Cardiac muscle cell (in vitro differentiated cells and primary cell): ENCODE data around the gene DOK1. TPM values are rescaled to one million over a fixed set of nuclear protein-coding genes. Genes with fewer than 3 reads are reported as not detected.
A peak's percentile ranks its signal among the peaks of the same experiment; 100 is the strongest.

ENCODE experiments used
- DNase-seq, 2 donors: peaks; one replicate each; pipeline versions ENCODE4 v3.0.0 to v3.0.0-alpha.2; 2010 to 2017; ENCODE audit warnings: low read depth in 1 of 2, low spot score in 1 of 2
- H3K27ac ChIP-seq: fragments of 200-600 bp; sonication (generic); 2 replicates; pipeline ENCODE4 v1.5.1; 2016
- H3K27me3 ChIP-seq: fragments of 200-600 bp; sonication (generic); 2 replicates; pipeline ENCODE4 v1.6.0; 2016; ENCODE audit warnings: control low read depth
- H3K36me3 ChIP-seq: fragments of 200-600 bp; sonication (generic); 2 replicates; pipeline ENCODE4 v1.5.1; 2016; ENCODE audit warnings: control low read depth
- H3K4me1 ChIP-seq: fragments of 200-600 bp; sonication (generic); 2 replicates; pipeline ENCODE4 v1.8.1; 2017; ENCODE audit warnings: low read depth, mild to moderate bottlenecking, mixed run types
- H3K4me3 ChIP-seq: fragments of 200-600 bp; sonication (generic); 2 replicates; pipeline ENCODE4 v1.5.1; 2016; ENCODE audit warnings: mild to moderate bottlenecking
- H3K9me3 ChIP-seq: fragments of 200-600 bp; sonication (generic); 2 replicates; pipeline ENCODE4 v1.5.1; 2017; ENCODE audit warnings: low read depth, mild to moderate bottlenecking, control low read depth
- polyA plus RNA-seq: library from polyadenylated mRNA; unstranded; fragments of >200 nt; fragmentation: Nextera tagmentation; extraction: Ambion mirVana; gene quantifications from 2 replicates; pipeline ENCODE4 v1.2.1, GENCODE V29; 2016
- total RNA-seq: library from RNA; depleted of rRNA; stranded (reverse); fragments of >200 nt; gene quantifications from 2 replicates; pipeline ENCODE4 v1.2.3, GENCODE V29; 2016
- TF ChIP-seq, protein P1 (sequence below): IDR thresholded peaks from 2 replicates; pipeline ENCODE4 v1.5.1; 2012; ENCODE audit warnings: low read depth, mild to moderate bottlenecking, low read length

Gene DOK1
- total and polyA plus RNA-seq, 2 experiments from 2014 or later: 10.0 to 26.1 TPM

DNA sequence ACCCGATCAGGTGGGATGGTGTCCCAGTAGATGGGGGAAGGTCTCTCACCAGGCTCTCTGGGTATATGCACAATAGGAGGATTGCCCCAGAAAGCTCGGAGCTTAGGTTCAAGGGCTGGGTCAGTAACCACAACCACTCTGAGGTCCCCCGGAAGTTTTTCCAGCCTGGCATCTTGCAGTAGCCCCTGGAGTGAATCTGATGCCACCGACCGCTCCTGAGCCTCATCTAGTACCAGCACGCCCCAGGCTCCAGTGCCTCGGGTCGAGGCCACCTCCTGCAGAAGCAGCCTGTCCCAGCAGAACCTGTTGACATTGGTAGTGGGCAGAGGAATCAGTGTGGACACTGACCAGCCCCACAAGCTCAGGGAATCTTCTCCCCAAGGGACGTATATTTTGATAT, 30.5 kb upstream of the DOK1 start:
- Histone ChIP-seq H3K36me3 (peaks cover 10% of the 10 kb centered on the region), H3K4me1 (peaks cover 5% of the 10 kb centered on the region), H3K27ac (no peak overlapping the region), H3K4me3 (no peak overlapping the region), H3K9me3 (no peaks in the 10 kb centered on the region), H3K27me3 (peaks cover 54% of the 10 kb centered on the region)
- DNase-seq: no peak
- TF ChIP-seq, protein P1, sequence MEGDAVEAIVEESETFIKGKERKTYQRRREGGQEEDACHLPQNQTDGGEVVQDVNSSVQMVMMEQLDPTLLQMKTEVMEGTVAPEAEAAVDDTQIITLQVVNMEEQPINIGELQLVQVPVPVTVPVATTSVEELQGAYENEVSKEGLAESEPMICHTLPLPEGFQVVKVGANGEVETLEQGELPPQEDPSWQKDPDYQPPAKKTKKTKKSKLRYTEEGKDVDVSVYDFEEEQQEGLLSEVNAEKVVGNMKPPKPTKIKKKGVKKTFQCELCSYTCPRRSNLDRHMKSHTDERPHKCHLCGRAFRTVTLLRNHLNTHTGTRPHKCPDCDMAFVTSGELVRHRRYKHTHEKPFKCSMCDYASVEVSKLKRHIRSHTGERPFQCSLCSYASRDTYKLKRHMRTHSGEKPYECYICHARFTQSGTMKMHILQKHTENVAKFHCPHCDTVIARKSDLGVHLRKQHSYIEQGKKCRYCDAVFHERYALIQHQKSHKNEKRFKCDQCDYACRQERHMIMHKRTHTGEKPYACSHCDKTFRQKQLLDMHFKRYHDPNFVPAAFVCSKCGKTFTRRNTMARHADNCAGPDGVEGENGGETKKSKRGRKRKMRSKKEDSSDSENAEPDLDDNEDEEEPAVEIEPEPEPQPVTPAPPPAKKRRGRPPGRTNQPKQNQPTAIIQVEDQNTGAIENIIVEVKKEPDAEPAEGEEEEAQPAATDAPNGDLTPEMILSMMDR: no peak

DNA sequence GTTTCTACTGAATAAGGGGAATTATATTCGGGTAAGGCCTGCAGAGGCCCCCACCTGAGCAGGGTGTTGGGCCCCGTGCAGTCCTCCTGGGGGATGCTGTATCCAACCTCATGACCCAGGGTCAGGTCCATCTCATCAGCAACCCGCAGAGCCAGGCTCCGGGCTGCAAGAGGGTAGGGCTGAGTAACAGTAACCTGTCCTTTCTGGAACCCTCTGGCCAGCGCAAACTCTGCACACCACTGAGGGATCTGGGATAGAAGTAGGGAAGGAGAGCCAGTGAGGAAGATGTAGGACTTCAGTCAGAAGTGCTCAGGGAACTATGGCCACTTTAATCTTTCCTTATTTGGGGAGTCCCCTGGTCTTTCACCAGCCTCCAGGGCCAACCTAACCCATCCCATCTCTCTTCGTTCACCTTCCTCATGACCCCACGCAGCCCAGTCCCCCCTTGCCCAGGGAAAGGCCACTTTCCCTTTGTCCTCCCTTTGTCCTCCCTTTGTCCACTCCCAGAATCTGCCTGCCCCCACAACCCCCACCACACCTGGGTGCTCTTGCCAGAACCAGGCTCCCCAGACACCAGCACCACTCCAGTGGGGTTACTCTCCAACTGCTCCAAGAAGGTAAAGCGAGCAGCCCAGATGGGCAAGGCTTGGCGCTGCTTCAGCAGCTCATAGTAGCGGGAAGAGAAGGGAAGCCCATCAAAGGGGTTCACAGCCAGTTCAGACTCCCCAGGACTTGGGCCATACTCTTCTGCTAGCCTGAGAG, 29.4 kb upstream of the DOK1 start:
- Histone ChIP-seq H3K4me1 (peaks cover 5% of the 10 kb centered on the region), H3K27me3 (peaks cover 42% of the 10 kb centered on the region), H3K27ac (no peak overlapping the region), H3K4me3 (no peak overlapping the region), H3K9me3 (no peaks in the 10 kb centered on the region), H3K36me3 (peaks cover 10% of the 10 kb centered on the region)
- DNase-seq: no peak
- TF ChIP-seq, protein P1: no peak

DNA sequence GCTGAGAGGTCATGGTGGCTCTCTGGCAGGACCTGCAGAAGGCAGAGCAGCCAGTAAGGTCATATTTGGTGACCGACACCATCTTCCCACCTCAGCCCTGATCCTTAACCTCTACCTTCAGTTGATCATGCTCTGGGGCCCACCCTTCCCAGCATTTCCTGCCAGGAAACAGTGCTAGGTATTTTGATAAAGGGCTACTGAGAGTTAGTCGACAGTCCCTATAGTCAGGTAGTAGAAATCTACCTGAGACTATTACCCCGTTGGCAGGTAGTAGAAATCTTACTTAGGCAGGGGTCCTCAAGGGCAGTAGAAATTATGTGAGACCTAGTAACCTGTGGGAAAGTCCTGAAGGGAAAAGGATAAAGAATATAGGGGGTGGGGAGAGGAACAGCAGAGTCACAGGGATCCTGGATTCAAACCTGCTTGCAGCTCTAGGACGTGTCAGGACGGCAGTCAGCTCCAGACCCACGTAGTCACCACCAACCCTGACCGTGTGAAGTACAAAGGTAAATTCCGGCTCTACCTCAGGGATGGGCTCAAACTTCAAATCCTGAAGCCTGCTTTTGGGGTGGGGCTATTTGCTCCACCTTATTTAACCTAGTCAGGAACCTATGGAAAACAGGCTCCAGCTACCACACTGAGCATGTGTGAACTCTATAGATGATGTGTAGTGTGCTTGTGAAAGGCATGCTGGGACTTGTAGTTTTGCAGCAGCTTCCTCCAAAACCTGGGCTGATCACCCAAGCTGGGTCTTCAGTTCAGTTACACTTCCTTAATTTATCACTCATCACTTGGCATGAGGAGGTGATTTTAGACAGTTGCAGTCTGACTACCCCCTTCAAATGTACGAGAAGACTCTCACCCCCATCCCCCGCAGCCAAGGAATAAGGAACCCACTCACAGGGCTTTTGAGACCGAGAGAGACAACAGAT, 28.5 kb upstream of the DOK1 start, which contains the start of gene DQX1:
Gene DQX1 (minus strand): TSS at position 515 of the 932 bp plus-strand sequence. CDS start 502 bp downstream, at position 13.
- TF ChIP-seq, protein P1: no peak
- Histone ChIP-seq H3K4me3 (no peak within 1 kb of the TSS), H3K27ac (no peak within 1 kb of the TSS), H3K9me3 (no peaks in the 10 kb centered on the region), H3K27me3 (peaks cover 34% of the 10 kb centered on the region), H3K4me1 (peaks cover 9% of the 10 kb centered on the region), H3K36me3 (peaks cover 10% of the 10 kb centered on the region)
- DNase-seq: peak in 1 of 2 donors; percentile 44

DNA sequence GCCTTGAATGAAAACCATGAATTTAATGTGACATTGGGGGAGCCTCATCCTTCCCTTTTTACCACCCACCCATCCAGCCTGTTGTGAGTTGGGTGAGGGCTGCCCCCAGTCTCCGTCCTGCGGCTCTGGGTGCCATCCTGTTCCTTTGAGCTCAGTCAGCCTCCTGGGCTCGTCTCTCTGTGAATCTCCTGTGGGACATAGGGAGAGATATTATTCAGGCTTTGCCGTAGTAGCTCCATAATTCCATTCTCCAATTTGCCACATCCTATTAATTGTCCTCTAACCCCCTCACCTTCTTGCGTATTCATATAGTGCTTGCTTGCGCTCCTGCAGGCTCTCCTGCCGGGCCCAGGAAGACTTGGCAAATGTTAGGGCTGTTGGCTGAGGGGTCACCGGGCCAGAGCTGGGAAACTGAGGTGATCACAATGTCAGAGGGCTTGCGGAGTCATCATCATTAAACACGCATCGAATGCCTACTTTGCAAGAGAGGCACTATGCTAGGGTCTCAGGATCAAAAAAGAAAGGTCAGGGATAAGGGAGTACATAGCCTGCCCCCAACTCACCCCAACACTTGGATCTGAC, 27.8 kb upstream of the DOK1 start:
- Histone ChIP-seq H3K9me3 (no peaks in the 10 kb centered on the region), H3K27me3 (peaks cover 26% of the 10 kb centered on the region), H3K36me3 (peaks cover 10% of the 10 kb centered on the region), H3K4me3 (no peak overlapping the region), H3K27ac (no peak overlapping the region), H3K4me1 (peaks cover 9% of the 10 kb centered on the region)
- no peak for DNase-seq
- TF ChIP-seq, protein P1: no peak

DNA sequence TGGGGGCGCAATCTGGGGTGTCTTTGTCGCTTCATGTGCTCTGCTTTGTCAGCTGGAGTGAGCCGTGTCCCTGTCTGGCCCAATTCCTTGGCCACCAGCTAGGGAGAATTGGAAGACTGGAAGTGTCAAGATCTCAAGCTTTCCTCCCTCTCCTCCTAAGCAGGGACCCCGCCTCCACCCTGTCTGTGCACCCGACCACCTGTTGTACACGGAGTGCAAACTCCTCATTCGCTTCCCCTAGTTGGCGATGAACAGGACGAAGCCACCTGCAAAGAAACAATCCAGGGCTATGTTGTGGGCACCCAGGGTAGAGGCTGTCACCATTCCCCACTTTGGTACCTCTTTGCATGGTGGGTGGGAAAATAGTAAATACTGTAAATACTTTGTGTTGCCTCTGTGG, 26.8 kb upstream of the DOK1 start:
- Histone ChIP-seq H3K36me3 (peaks cover 16% of the 10 kb centered on the region), H3K4me3 (no peak overlapping the region), H3K4me1 (peaks cover 9% of the 10 kb centered on the region), H3K9me3 (no peaks in the 10 kb centered on the region), H3K27ac (no peak overlapping the region), H3K27me3 (peaks cover 16% of the 10 kb centered on the region)
- no peak for DNase-seq
- TF ChIP-seq, protein P1: no peak
